Neural cell (in vitro differentiated cells): ENCODE results near the gene IRF8. TPM values are rescaled to one million over a fixed set of nuclear protein-coding genes. Genes with fewer than 3 reads are reported as not detected.

Experiments used
- H2AFZ ChIP-seq: fragments of 200-600, 300-800 bp; sonication (generic), shearing (Covaris generic); 2 replicates; pipeline ENCODE4 v1.6.0; 2014; ENCODE audit warnings: low read depth, mild to moderate bottlenecking, antibody characterized with exemption, low read length, moderate library complexity
- H3F3A ChIP-seq: fragments of 200-600 bp; shearing (Covaris generic); 2 replicates; pipeline ENCODE4 v1.6.1; 2016; ENCODE audit warnings: mild to moderate bottlenecking, moderate library complexity, mixed read lengths, antibody characterized with exemption, low read length; ENCODE audit not compliant: insufficient read depth, poor library complexity, severe bottlenecking
- H3K27ac ChIP-seq: fragments of 200-600, 300-800 bp; sonication (generic), shearing (Covaris generic); 2 replicates; pipeline ENCODE4 v1.5.1; 2014; ENCODE audit warnings: mild to moderate bottlenecking, low read length, moderate library complexity
- H3K27me3 ChIP-seq: fragments of 300-800, 200-600 bp; sonication (generic), shearing (Covaris generic); 2 replicates; pipeline ENCODE4 v1.6.0; 2014; ENCODE audit warnings: mild to moderate bottlenecking, low read depth, low read length, moderate library complexity; ENCODE audit not compliant: insufficient read depth
- H3K36me3 ChIP-seq: fragments of 300-800, 200-600 bp; sonication (generic), shearing (Covaris generic); 2 replicates; pipeline ENCODE4 v1.5.1; 2014; ENCODE audit warnings: mild to moderate bottlenecking, antibody characterized with exemption, low read length, moderate library complexity; ENCODE audit not compliant: insufficient read depth
- H3K4me2 ChIP-seq: fragments of 300-800, 200-600 bp; sonication (generic), shearing (Covaris generic); 2 replicates; pipeline ENCODE4 v1.6.0; 2014; ENCODE audit warnings: mild to moderate bottlenecking, low read length
- H3K4me3 ChIP-seq: fragments of 300-800, 200-600 bp; sonication (generic), shearing (Covaris generic); 2 replicates; pipeline ENCODE4 v1.5.1; 2014; ENCODE audit warnings: mild to moderate bottlenecking, low read length, moderate library complexity
- H3K79me2 ChIP-seq: fragments of 200-600 bp; shearing (Covaris generic); replicated peaks from 2 replicates; pipeline ENCODE4 v1.6.0; 2014; ENCODE audit warnings: mild to moderate bottlenecking, low read length, moderate library complexity; ENCODE audit not compliant: insufficient read depth
- H3K9ac ChIP-seq: fragments of 300-800, 200-600 bp; sonication (generic), shearing (Covaris generic); 2 replicates; pipeline ENCODE4 v1.6.1; 2016; ENCODE audit warnings: mild to moderate bottlenecking, low read length, mixed read lengths
- H3K9me2 ChIP-seq: fragments of 200-600 bp; shearing (Covaris generic); 2 replicates; pipeline ENCODE4 v1.6.1; 2016; ENCODE audit warnings: mild to moderate bottlenecking, low read length, mixed read lengths; ENCODE audit not compliant: insufficient read depth
- H3K9me3 ChIP-seq: fragments of 200-600, 300-800 bp; sonication (generic), shearing (Covaris generic); 2 replicates; pipeline ENCODE4 v1.6.1; 2016; ENCODE audit warnings: mild to moderate bottlenecking, mixed run types, low read length, moderate library complexity, mixed read lengths
- H4K20me1 ChIP-seq: fragments of 200-600 bp; shearing (Covaris generic); 2 replicates; pipeline ENCODE4 v1.6.1; 2016; ENCODE audit warnings: mild to moderate bottlenecking, mixed run types; ENCODE audit not compliant: insufficient read depth
- EP300 ChIP-seq: fragments of 450-650 bp; conservative IDR thresholded peaks from 2 replicates; pipeline ENCODE4 v1.6.1; 2014; ENCODE audit warnings: antibody characterized with exemption, mild to moderate bottlenecking, moderate library complexity; ENCODE audit not compliant: poor library complexity, severe bottlenecking
- EZH2 ChIP-seq: fragments of 200-600, 300-800 bp; shearing (Covaris generic), sonication (generic); IDR thresholded peaks from 2 replicates; pipeline ENCODE4 v1.6.1; 2014; ENCODE audit warnings: antibody characterized with exemption, low read length, borderline replicate concordance, mild to moderate bottlenecking; ENCODE audit not compliant: insufficient read depth, poor library complexity, severe bottlenecking
- MXI1 ChIP-seq: fragments of 450-650 bp; conservative IDR thresholded peaks from 2 replicates; pipeline ENCODE4 v1.6.1; 2014; ENCODE audit warnings: antibody characterized with exemption, mild to moderate bottlenecking; ENCODE audit not compliant: poor library complexity, severe bottlenecking
- POLR2AphosphoS5 ChIP-seq: IDR thresholded peaks from 2 replicates; pipeline ENCODE4 v1.6.1; 2012
- RAD21 ChIP-seq: fragments of 450-650 bp; conservative IDR thresholded peaks from 2 replicates; pipeline ENCODE4 v1.6.1; 2014; ENCODE audit warnings: antibody characterized with exemption, mild to moderate bottlenecking, moderate library complexity
- SMC3 ChIP-seq: fragments of 450-650 bp; conservative IDR thresholded peaks from 2 replicates; pipeline ENCODE4 v1.6.1; 2014; ENCODE audit warnings: antibody characterized with exemption, mild to moderate bottlenecking, moderate library complexity; ENCODE audit not compliant: poor library complexity
- TAF1 ChIP-seq: IDR thresholded peaks from 2 replicates; pipeline ENCODE4 v1.6.1; 2012; ENCODE audit warnings: low read depth
- polyA plus RNA-seq: library from polyadenylated mRNA; depleted of rRNA; stranded (reverse); fragments of >200 nt; gene quantifications from 2 replicates; pipeline ENCODE4 v1.2.3, GENCODE V29; 2014
- TF ChIP-seq, protein P1 (sequence below): IDR thresholded peaks from 2 replicates; pipeline ENCODE4 v1.6.1; 2012; ENCODE audit warnings: borderline replicate concordance
- TF ChIP-seq, protein P2 (sequence below): fragments of 450-650 bp; IDR thresholded peaks from 2 replicates; pipeline ENCODE4 v1.5.1; 2014; ENCODE audit warnings: antibody characterized with exemption, mild to moderate bottlenecking, moderate library complexity; ENCODE audit not compliant: poor library complexity, severe bottlenecking

IRF8 gene
- polyA plus RNA-seq, 1 donor from 2014 or later = not detected

DNA sequence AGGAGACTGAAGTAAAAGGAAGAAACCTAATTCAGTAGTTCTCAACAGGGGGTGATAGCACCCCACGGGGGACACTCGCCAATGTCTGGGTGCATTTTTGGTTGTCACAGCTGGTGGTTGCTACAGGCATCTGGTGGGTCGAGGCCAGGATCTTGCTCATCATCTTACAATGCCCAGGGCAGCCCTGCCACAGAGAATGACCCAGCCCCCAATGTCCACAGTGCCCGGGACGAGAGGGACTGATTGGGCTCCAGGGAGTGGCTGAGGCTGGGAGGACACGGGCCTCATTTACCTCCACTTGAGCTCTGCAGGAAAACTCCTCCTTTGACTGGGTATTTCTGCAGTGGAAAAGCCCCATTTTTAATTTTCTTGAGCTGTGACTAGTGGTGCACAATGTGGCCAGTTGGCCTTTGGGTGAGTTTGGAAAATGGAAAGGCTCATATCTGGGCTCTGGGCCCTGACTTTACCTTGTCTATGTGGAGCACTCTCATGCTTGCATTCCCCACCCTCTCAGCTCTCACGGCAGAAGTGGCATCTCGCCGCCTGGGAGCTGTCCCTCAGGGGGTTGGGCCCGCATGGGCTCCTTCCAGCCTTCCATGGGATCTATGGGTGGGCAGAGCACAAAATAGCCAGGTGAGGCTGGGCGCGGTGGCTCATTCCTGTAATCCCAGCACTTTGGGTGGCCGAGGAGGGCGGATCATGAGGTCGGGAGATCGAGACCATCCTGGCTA lies 37.7 kb upstream of the IRF8 start:
- Histone ChIP-seq H3K4me3 (no peak overlapping the region), H3K36me3 (no peaks in the 10 kb centered on the region), H3K4me2 (no peak overlapping the region), H3K79me2 (no peaks in the 10 kb centered on the region), H3K9ac (no peak overlapping the region), H4K20me1 (no peaks in the 10 kb centered on the region), H3K27me3 (no peaks in the 10 kb centered on the region), H3K9me3 (no peaks in the 10 kb centered on the region), H3F3A (no peaks in the 10 kb centered on the region), H3K27ac (no peak overlapping the region), H2AFZ (no peak overlapping the region), H3K9me2 (no peaks in the 10 kb centered on the region)
- TF ChIP-seq EP300 = no peak
- TF ChIP-seq, protein P1, sequence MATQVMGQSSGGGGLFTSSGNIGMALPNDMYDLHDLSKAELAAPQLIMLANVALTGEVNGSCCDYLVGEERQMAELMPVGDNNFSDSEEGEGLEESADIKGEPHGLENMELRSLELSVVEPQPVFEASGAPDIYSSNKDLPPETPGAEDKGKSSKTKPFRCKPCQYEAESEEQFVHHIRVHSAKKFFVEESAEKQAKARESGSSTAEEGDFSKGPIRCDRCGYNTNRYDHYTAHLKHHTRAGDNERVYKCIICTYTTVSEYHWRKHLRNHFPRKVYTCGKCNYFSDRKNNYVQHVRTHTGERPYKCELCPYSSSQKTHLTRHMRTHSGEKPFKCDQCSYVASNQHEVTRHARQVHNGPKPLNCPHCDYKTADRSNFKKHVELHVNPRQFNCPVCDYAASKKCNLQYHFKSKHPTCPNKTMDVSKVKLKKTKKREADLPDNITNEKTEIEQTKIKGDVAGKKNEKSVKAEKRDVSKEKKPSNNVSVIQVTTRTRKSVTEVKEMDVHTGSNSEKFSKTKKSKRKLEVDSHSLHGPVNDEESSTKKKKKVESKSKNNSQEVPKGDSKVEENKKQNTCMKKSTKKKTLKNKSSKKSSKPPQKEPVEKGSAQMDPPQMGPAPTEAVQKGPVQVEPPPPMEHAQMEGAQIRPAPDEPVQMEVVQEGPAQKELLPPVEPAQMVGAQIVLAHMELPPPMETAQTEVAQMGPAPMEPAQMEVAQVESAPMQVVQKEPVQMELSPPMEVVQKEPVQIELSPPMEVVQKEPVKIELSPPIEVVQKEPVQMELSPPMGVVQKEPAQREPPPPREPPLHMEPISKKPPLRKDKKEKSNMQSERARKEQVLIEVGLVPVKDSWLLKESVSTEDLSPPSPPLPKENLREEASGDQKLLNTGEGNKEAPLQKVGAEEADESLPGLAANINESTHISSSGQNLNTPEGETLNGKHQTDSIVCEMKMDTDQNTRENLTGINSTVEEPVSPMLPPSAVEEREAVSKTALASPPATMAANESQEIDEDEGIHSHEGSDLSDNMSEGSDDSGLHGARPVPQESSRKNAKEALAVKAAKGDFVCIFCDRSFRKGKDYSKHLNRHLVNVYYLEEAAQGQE = no peak
- TF ChIP-seq MXI1 = no peak
- TF ChIP-seq SMC3 = no peak
- TF ChIP-seq, protein P2, sequence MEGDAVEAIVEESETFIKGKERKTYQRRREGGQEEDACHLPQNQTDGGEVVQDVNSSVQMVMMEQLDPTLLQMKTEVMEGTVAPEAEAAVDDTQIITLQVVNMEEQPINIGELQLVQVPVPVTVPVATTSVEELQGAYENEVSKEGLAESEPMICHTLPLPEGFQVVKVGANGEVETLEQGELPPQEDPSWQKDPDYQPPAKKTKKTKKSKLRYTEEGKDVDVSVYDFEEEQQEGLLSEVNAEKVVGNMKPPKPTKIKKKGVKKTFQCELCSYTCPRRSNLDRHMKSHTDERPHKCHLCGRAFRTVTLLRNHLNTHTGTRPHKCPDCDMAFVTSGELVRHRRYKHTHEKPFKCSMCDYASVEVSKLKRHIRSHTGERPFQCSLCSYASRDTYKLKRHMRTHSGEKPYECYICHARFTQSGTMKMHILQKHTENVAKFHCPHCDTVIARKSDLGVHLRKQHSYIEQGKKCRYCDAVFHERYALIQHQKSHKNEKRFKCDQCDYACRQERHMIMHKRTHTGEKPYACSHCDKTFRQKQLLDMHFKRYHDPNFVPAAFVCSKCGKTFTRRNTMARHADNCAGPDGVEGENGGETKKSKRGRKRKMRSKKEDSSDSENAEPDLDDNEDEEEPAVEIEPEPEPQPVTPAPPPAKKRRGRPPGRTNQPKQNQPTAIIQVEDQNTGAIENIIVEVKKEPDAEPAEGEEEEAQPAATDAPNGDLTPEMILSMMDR = no peak
- TF ChIP-seq POLR2AphosphoS5 = no peak
- TF ChIP-seq TAF1 = no peak
- no peak for TF ChIP-seq EZH2
- TF ChIP-seq RAD21 = no peak

DNA sequence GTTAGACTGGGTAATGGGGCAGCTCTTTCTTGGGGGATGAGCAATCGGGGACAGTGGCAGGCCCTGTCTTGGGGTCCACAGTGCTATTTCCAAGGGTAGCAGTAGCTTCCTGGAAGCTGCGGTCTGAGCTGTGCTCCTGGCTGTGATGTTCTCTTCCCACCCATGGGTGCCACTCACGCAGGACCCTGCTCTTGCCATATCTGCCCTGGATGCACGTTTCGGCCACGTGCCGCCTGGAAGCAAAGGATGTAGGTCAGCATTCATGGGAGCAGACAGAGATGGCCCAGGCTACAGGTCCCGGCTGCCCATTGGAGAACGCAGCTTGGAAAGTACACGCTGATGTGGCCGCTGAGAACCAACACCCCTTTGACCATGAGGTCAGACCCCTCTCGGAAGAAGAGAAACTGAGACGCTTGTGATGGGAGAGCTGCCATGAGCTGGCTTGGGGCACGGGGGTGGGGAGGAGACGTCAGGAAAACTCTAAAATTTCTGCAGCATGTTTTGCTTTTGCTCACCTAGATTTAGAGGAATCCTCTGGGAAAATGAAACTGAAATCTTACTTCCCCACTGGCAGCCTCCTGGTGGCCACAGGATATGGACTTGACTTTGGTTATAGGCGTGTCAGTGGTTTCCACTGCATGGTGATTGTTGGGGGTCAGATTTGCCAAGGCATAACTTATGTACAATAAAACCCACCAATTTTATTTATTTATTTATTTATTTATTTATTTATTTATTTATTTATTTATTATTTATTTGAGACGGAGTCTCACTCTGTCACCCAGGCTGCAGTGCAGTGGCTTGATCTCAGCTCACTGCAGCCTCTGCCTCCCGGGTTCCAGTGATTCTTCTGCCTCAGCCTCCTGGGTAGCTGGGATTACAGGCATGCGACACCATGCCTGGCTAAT lies 36.2 kb upstream of the IRF8 start:
- Histone ChIP-seq H3K27ac (no peak overlapping the region), H2AFZ (no peak overlapping the region), H3K79me2 (no peaks in the 10 kb centered on the region), H3K4me2 (no peak overlapping the region), H4K20me1 (no peaks in the 10 kb centered on the region), H3K27me3 (no peaks in the 10 kb centered on the region), H3K9ac (no peak overlapping the region), H3K9me2 (no peaks in the 10 kb centered on the region), H3F3A (no peaks in the 10 kb centered on the region), H3K4me3 (no peak overlapping the region), H3K9me3 (no peaks in the 10 kb centered on the region), H3K36me3 (no peaks in the 10 kb centered on the region)
- TF ChIP-seq MXI1 = no peak
- TF ChIP-seq POLR2AphosphoS5 = no peak
- no peak for TF ChIP-seq EP300
- TF ChIP-seq EZH2 = no peak
- no peak for TF ChIP-seq SMC3
- TF ChIP-seq TAF1 = no peak
- TF ChIP-seq, protein P2 = no peak
- TF ChIP-seq RAD21 = no peak
